RWPE2 (cell line): ENCODE data around the gene COL4A2.
"Not testable (repeated sequence)": the region's sequence is repeated elsewhere in the genome, so short reads cannot be mapped to it uniquely, and the experiment has no call there.

Experiments
- ATAC-seq: fragments of 200-7000 bp; cut with Tn5 transposase; 3 replicates; pipeline ENCODE4 v1.9.1; 2021; ENCODE audit warnings: low read depth
- DNase-seq: peaks from one replicate; pipeline ENCODE4 v3.0.0-alpha.2; 2020; ENCODE audit warnings: low spot score
- H3K27ac ChIP-seq: fragments of 450-650 bp; 2 replicates; pipeline ENCODE4 v1.5.1; 2017; ENCODE audit warnings: mild to moderate bottlenecking; ENCODE audit not compliant: poor library complexity, severe bottlenecking
- H3K27me3 ChIP-seq: fragments of 250-450 bp; sonication (Bioruptor Pico); 2 replicates; pipeline ENCODE4 v1.5.1; 2021; ENCODE audit warnings: mild to moderate bottlenecking, moderate library complexity; ENCODE audit not compliant: insufficient read depth, poor library complexity, severe bottlenecking
- H3K36me3 ChIP-seq: fragments of 250-450 bp; sonication (Bioruptor Pico); 2 replicates; pipeline ENCODE4 v1.5.1; 2020; ENCODE audit warnings: low read depth, mild to moderate bottlenecking, moderate library complexity
- H3K4me1 ChIP-seq: fragments of 250-450 bp; sonication (Bioruptor Pico); 2 replicates; pipeline ENCODE4 v1.5.1; 2021; ENCODE audit warnings: mild to moderate bottlenecking, moderate library complexity; ENCODE audit not compliant: insufficient read depth, poor library complexity, severe bottlenecking
- H3K4me3 ChIP-seq: fragments of 250-450 bp; sonication (Bioruptor Pico); 2 replicates; pipeline ENCODE4 v1.5.1; 2021; ENCODE audit warnings: mild to moderate bottlenecking, moderate library complexity; ENCODE audit not compliant: severe bottlenecking
- H3K9me3 ChIP-seq: fragments of 250-450 bp; sonication (Bioruptor Pico); 2 replicates; pipeline ENCODE4 v1.5.1; 2021; ENCODE audit warnings: mild to moderate bottlenecking, moderate library complexity; ENCODE audit not compliant: severe bottlenecking
- TF ChIP-seq, protein P1 (sequence below): fragments of 450-650 bp; IDR thresholded peaks from one replicate; pipeline ENCODE4 v1.5.1; 2017; ENCODE audit warnings: mild to moderate bottlenecking, moderate library complexity; ENCODE audit not compliant: poor library complexity, severe bottlenecking

COL4A2 gene

DNA sequence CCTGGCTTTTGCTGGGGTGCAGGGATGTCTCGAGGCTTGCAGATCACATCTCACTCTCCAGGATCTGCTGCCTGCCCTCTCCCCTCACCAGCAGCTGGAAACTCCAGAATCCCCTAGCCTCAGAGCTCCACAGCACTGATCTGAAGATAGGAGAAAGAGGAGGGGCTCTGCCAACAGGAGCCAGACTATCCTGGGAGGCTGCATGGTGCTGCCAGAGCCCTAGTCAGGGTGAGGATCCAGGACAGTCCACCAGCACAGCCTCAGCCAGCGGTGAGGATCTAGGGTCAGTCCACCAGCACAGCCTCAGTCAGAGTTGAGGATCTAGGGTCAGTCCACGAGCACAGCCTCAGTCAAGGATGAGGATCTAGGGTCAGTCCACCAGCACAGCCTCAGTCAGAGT lies 189.2 kb downstream of the COL4A2 start:
- Histone ChIP-seq H3K9me3 (no peaks in the 10 kb centered on the region), H3K36me3 (peaks cover 83% of the 10 kb centered on the region), H3K27ac (no peak overlapping the region), H3K4me3 (no peak overlapping the region), H3K27me3 (no peaks in the 10 kb centered on the region), H3K4me1 (no peaks in the 10 kb centered on the region)
- no peak for DNase-seq
- no peak for ATAC-seq
- TF ChIP-seq, protein P1, sequence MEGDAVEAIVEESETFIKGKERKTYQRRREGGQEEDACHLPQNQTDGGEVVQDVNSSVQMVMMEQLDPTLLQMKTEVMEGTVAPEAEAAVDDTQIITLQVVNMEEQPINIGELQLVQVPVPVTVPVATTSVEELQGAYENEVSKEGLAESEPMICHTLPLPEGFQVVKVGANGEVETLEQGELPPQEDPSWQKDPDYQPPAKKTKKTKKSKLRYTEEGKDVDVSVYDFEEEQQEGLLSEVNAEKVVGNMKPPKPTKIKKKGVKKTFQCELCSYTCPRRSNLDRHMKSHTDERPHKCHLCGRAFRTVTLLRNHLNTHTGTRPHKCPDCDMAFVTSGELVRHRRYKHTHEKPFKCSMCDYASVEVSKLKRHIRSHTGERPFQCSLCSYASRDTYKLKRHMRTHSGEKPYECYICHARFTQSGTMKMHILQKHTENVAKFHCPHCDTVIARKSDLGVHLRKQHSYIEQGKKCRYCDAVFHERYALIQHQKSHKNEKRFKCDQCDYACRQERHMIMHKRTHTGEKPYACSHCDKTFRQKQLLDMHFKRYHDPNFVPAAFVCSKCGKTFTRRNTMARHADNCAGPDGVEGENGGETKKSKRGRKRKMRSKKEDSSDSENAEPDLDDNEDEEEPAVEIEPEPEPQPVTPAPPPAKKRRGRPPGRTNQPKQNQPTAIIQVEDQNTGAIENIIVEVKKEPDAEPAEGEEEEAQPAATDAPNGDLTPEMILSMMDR, result no peak

- peaks cover 81% of the 10 kb centered on the region for H3K36me3 ChIP-seq
- TF ChIP-seq, protein P1, result no peak
- DNase-seq, result no peak
- H3K4me1 ChIP-seq, result no peaks in the 10 kb centered on the region
- ATAC-seq, result no peak
- no peaks in the 10 kb centered on the region for H3K9me3 ChIP-seq
- H3K27me3 ChIP-seq, result no peaks in the 10 kb centered on the region
- no peak overlapping the region for H3K4me3 ChIP-seq
- H3K27ac ChIP-seq, result no peak overlapping the region
Measured at GRCh38 chr13:110497003-110497402, 189.9 kb downstream of the COL4A2 start.

DNA sequence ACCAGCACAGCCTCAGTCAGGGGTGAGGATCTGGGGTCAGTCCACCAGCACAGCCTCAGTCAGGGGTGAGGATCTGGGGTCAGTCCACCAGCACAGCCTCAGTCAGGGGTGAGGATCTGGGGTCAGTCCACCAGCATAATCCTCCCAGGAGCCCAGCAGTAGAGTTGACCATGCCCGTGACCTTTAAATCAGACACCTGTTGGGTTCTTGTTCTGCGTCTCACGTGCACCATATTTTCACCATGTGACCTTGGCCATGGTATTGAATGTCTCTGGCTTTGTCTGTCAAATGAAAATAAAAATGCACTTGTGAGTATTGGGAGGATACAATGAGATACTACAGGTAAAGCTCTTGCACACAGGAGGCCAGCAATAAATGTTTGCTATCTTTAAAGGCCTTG lies 190.8 kb downstream of the COL4A2 start:
- not testable (repeated sequence) for DNase-seq, H3K27me3 ChIP-seq, H3K9me3 ChIP-seq, H3K4me1 ChIP-seq, H3K4me3 ChIP-seq, ATAC-seq, H3K27ac ChIP-seq
- H3K36me3 ChIP-seq, result peaks cover 82% of the 10 kb centered on the region

- H3K27ac ChIP-seq, result no peak overlapping the region
- H3K4me1 ChIP-seq, result no peaks in the 10 kb centered on the region
- H3K27me3 ChIP-seq, result no peaks in the 10 kb centered on the region
- ATAC-seq (0 out of 3 replicates have a peak, but pooled peaks have one; percentile 35), DNase-seq (no peak)
- H3K9me3 ChIP-seq, result no peaks in the 10 kb centered on the region
- H3K36me3 ChIP-seq, result peaks cover 82% of the 10 kb centered on the region
- no peak overlapping the region for H3K4me3 ChIP-seq
- TF ChIP-seq, protein P1, result no peak
Measured at GRCh38 chr13:110498327-110498726, 191.2 kb downstream of the COL4A2 start.

GRCh38 chr13:110498765-110499164 lies 191.7 kb downstream of the COL4A2 start:
- H3K9me3 ChIP-seq, result no peaks in the 10 kb centered on the region
- ATAC-seq, result no peak
- TF ChIP-seq, protein P1, result no peak
- H3K4me1 ChIP-seq, result no peaks in the 10 kb centered on the region
- H3K36me3 ChIP-seq, result peaks cover 82% of the 10 kb centered on the region
- H3K27ac ChIP-seq, result no peak overlapping the region
- DNase-seq, result no peak
- H3K4me3 ChIP-seq, result no peak overlapping the region
- H3K27me3 ChIP-seq, result no peaks in the 10 kb centered on the region
